ENCODE data around the gene PRICKLE2. TPM values are rescaled to one million over a fixed set of nuclear protein-coding genes. Genes with fewer than 3 reads are reported as not detected.
A peak's percentile ranks its signal among the peaks of the same experiment; 100 is the strongest.

The PRICKLE2 gene
- total RNA-seq, 4 donors from 2014 or later, result 71.8 to 99.9 (median 84.4) TPM

DNA sequence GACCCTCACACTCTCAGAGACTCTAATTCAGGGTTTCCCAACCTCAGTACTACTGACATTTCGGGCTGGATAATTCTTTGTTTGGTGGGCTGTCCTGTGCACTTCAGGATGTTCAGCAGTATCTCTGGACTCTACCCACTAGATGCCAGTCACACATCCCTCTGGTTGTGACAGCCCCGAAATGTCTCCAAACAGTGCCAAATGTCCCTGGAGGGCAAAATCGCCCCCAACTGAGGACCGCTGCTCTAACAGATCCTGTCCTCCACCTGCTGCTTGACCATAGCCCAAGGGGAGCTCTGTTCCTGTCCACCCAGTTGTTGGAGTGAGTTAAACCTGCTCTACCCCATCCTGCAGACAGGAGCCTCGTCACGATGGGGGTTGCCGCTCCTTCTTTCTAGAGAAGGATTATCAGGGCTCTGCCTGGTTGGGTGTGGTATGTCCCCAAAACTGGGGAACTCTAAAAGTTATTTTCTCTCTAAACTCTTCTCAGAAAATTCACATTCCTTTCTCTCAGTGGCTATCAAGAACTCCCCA lies 116.4 kb downstream of the PRICKLE2 start:
- H3K4me1 ChIP-seq, result peaks cover 0 to 79% (median 72%) of the 10 kb centered on the region in 4 donors
- no peaks in the 10 kb centered on the region for H3K9me3 ChIP-seq
- peak overlapping the region in 2 of 4 donors; percentile 12 to 47 for H3K27ac ChIP-seq (replicated peaks in 1 of 4)
- TF ChIP-seq, protein P1, sequence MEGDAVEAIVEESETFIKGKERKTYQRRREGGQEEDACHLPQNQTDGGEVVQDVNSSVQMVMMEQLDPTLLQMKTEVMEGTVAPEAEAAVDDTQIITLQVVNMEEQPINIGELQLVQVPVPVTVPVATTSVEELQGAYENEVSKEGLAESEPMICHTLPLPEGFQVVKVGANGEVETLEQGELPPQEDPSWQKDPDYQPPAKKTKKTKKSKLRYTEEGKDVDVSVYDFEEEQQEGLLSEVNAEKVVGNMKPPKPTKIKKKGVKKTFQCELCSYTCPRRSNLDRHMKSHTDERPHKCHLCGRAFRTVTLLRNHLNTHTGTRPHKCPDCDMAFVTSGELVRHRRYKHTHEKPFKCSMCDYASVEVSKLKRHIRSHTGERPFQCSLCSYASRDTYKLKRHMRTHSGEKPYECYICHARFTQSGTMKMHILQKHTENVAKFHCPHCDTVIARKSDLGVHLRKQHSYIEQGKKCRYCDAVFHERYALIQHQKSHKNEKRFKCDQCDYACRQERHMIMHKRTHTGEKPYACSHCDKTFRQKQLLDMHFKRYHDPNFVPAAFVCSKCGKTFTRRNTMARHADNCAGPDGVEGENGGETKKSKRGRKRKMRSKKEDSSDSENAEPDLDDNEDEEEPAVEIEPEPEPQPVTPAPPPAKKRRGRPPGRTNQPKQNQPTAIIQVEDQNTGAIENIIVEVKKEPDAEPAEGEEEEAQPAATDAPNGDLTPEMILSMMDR (IDR thresholded peaks at IDR 0.05), result no peak
- TF ChIP-seq POLR2A (IDR thresholded peaks at IDR 0.05; ENCODE audit: low read depth), result no peak
- no peak for TF ChIP-seq POLR2AphosphoS5 (IDR thresholded peaks at IDR 0.05)
- TF ChIP-seq EP300 (IDR thresholded peaks at IDR 0.05), result no peak
- H3K36me3 ChIP-seq, result peaks cover 0 to 7% (median 0%) of the 10 kb centered on the region in 4 donors
- DNase-seq (ENCODE audit: extremely low spot score), result no peak
- WGBS, result 88% methylated on average over 6 of the region's 7 CpGs
- intact Hi-C loops (cut with DNase I), result no loop called here
- no peaks in the 10 kb centered on the region for H3K27me3 ChIP-seq
- no peak overlapping the region for H3K4me3 ChIP-seq

DNA sequence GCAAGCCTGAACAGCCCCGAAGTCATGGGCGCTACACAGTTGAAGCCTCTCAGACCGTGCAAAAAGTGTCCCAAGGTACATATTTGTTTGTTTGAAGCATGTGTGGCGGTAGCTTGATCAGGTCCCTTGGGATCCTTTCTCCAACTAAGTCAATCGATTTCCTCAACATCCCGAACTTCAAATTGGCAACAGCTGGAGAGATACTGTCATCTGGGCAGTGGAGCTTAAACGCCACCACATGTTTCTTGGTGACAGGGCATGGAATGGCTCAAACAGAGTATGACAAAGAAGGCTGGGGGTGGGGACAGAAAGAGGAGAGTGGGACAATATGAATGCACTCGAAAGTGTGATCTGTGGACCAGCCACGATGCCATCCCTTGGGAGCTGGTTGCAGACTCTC lies 117.0 kb downstream of the PRICKLE2 start:
- intact Hi-C loops (cut with DNase I), result no loop called here
- no peak overlapping the region for H3K4me3 ChIP-seq
- peak overlapping the region in 1 of 4 donors; percentile 12 for H3K27ac ChIP-seq (replicated peaks in 1 of 4)
- H3K4me1 ChIP-seq, result peaks cover 0 to 73% (median 66%) of the 10 kb centered on the region in 4 donors
- H3K36me3 ChIP-seq, result peaks cover 0 to 13% (median 0%) of the 10 kb centered on the region in 4 donors
- no peak for DNase-seq (ENCODE audit: extremely low spot score)
- no peaks in the 10 kb centered on the region for H3K9me3 ChIP-seq
- 84% methylated on average over 9 of the region's 9 CpGs for WGBS
- no peak for TF ChIP-seq EP300 (IDR thresholded peaks at IDR 0.05)
- TF ChIP-seq POLR2A (IDR thresholded peaks at IDR 0.05; ENCODE audit: low read depth), result no peak
- no peak for TF ChIP-seq POLR2AphosphoS5 (IDR thresholded peaks at IDR 0.05)
- TF ChIP-seq, protein P1 (IDR thresholded peaks at IDR 0.05), result no peak
- no peaks in the 10 kb centered on the region for H3K27me3 ChIP-seq

DNA sequence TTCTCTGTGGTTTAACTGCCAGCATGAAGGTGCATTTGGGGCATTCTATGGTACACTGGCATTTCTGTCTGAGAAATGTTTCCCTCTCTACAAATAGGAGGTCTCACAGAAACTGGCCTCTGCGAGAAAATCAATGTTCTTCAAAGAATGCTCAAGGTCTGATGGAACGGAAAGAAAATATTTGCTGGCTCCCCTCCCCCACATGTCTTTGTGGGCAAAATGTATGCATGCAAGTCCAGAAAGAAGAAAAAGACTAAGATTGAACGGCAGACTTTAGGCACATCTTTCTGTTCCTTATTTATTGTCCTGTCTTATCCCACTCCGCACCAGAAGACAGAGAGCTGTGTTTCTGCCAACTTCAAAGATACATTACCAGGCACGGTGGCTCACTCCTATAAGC lies 118.1 kb downstream of the PRICKLE2 start:
- Histone ChIP-seq H3K4me1 (peaks cover 0 to 71% (median 65%) of the 10 kb centered on the region in 4 donors), H3K4me3 (no peak overlapping the region), H3K36me3 (peaks cover 0 to 13% (median 0%) of the 10 kb centered on the region in 4 donors), H3K27ac (replicated peaks in 1 of 4) (no peak overlapping the region), H3K9me3 (no peaks in the 10 kb centered on the region), H3K27me3 (no peaks in the 10 kb centered on the region)
- TF ChIP-seq EP300 (IDR thresholded peaks at IDR 0.05) (no peak), POLR2AphosphoS5 (IDR thresholded peaks at IDR 0.05) (no peak)
- TF ChIP-seq, protein P1 (IDR thresholded peaks at IDR 0.05), result no peak
- WGBS, result 59% methylated on average over 5 of the region's 5 CpGs
- DNase-seq (ENCODE audit: extremely low spot score), result no peak
- intact Hi-C loops (cut with DNase I), result no loop called here

DNA sequence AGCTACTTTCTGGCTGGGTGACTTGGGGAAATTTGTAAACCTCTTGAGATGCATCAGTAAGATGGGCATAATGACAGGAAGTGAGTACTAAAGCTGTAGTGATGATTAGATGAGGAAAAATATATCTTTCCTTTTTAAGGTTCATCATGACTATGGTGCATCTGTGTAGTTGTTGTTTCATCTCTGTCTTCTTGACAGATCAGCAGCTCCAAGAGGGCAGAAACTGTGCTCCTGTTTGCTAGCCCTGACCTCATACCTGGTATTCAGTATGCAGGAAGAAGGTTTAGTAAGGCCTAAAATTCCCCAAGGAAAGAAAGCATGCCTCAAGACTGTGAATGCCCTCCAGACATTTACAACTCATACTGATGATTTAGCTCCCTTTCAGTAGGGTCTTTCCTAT lies 119.5 kb downstream of the PRICKLE2 start:
- Histone ChIP-seq H3K27me3 (no peaks in the 10 kb centered on the region), H3K27ac (replicated peaks in 1 of 4) (peak overlapping the region in 1 of 4 donors; percentile 24), H3K4me3 (no peak overlapping the region), H3K9me3 (no peaks in the 10 kb centered on the region), H3K4me1 (peaks cover 0 to 70% (median 53%) of the 10 kb centered on the region in 4 donors), H3K36me3 (peaks cover 0 to 13% (median 0%) of the 10 kb centered on the region in 4 donors)
- DNase-seq (ENCODE audit: extremely low spot score), result no peak
- TF ChIP-seq POLR2A (IDR thresholded peaks at IDR 0.05; ENCODE audit: low read depth) (no peak), EP300 (IDR thresholded peaks at IDR 0.05) (no peak), POLR2AphosphoS5 (IDR thresholded peaks at IDR 0.05) (no peak)
- TF ChIP-seq, protein P1 (IDR thresholded peaks at IDR 0.05), result no peak
- intact Hi-C loops (cut with DNase I), result no loop called here

DNA sequence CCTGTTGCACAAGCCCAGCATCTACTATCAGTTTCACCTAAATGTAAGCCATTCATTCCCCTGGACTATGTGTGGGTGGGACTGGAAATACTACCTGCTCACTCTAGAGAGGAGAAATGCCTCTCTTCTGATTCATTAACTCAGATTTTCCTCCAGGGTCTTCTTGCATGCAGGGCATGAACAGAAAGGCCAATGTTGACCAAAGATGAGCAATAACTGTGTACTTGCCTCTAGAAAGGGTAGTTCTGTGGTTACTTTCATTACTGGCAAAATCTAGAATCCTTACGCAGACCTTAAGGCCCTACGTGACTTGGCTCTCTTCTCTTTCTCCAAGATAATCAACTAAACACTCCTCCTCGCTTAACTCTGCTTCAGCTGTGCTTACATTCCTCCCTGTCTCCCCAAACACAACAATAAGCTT lies 120.6 kb downstream of the PRICKLE2 start:
- Histone ChIP-seq H3K36me3 (peaks cover under 1 to 14% (median 3%) of the 10 kb centered on the region in 4 donors), H3K4me3 (no peak overlapping the region), H3K27me3 (no peaks in the 10 kb centered on the region), H3K27ac (replicated peaks in 1 of 4) (no peak overlapping the region), H3K4me1 (peaks cover 0 to 64% (median 45%) of the 10 kb centered on the region in 4 donors), H3K9me3 (no peaks in the 10 kb centered on the region)
- TF ChIP-seq EP300 (IDR thresholded peaks at IDR 0.05) (no peak), POLR2A (IDR thresholded peaks at IDR 0.05; ENCODE audit: low read depth) (no peak), POLR2AphosphoS5 (IDR thresholded peaks at IDR 0.05) (no peak)
- TF ChIP-seq, protein P1 (IDR thresholded peaks at IDR 0.05), result no peak
- no peak for DNase-seq (ENCODE audit: extremely low spot score)
- intact Hi-C loops (cut with DNase I), result no loop called here
- WGBS, result 56% methylated on average over 3 of the region's 3 CpGs

All from esophagus muscularis mucosa (tissue), 4 donors.